Progenitor cell of endocrine pancreas (in vitro differentiated cells): ENCODE data around the gene PYGM. TPM values are rescaled to one million over a fixed set of nuclear protein-coding genes. Genes with fewer than 3 reads are reported as not detected.

Experiments used
- DNase-seq: peaks from one replicate; pipeline ENCODE4 v3.0.0; 2021; ENCODE audit warnings: low spot score; ENCODE audit not compliant: unreplicated experiment
- H3K27ac Mint-ChIP-seq: 2 replicates; pipeline ENCODE4 v1.8.0; 2021; ENCODE audit warnings: mild to moderate bottlenecking, moderate library complexity, mixed read lengths
- H3K27me3 Mint-ChIP-seq: 2 replicates; pipeline ENCODE4 v1.8.0; 2021; ENCODE audit warnings: mixed read lengths
- H3K36me3 Mint-ChIP-seq: 2 replicates; pipeline ENCODE4 v1.8.0; 2022; ENCODE audit warnings: mixed read lengths; ENCODE audit not compliant: insufficient read depth
- H3K4me1 Mint-ChIP-seq: 2 replicates; pipeline ENCODE4 v1.8.0; 2021; ENCODE audit warnings: low read depth, mixed read lengths
- H3K4me3 Mint-ChIP-seq: 2 replicates; pipeline ENCODE4 v1.8.0; 2021; ENCODE audit warnings: low read depth, mild to moderate bottlenecking, moderate library complexity, mixed read lengths
- H3K9me3 Mint-ChIP-seq: 2 replicates; pipeline ENCODE4 v1.8.0; 2021; ENCODE audit warnings: low read depth, mixed read lengths
- CTCF ChIP-seq: fragments of 200-600 bp; sonication (generic); IDR thresholded peaks from one replicate; pipeline ENCODE4 v1.5.0; 2021; ENCODE audit warnings: antibody characterized with exemption, mild to moderate bottlenecking; ENCODE audit not compliant: unreplicated experiment
- total RNA-seq: library from RNA; stranded (reverse); gene quantifications from 2 replicates; pipeline ENCODE4 v1.2.1, GENCODE V29; 2021

The PYGM gene
- total RNA-seq, 1 donor from 2014 or later, result 1.6 TPM

- peak; percentile 81 for TF ChIP-seq CTCF
- peaks cover 8% of the 10 kb centered on the region for H3K4me1 Mint-ChIP-seq
- no peaks in the 10 kb centered on the region for H3K9me3 Mint-ChIP-seq
- H3K4me3 Mint-ChIP-seq, result no peak overlapping the region
- peaks cover 68% of the 10 kb centered on the region for H3K27me3 Mint-ChIP-seq
- DNase-seq, result peak; percentile 55
- no peak overlapping the region for H3K27ac Mint-ChIP-seq
- no peaks in the 10 kb centered on the region for H3K36me3 Mint-ChIP-seq
Observed at GRCh38 chr11:64742889-64743590, 16.7 kb downstream of the PYGM start.

- DNase-seq, result no peak
- Mint-ChIP-seq H3K4me1 (peaks cover 8% of the 10 kb centered on the region), H3K36me3 (no peaks in the 10 kb centered on the region), H3K4me3 (no peak overlapping the region), H3K27ac (no peak overlapping the region), H3K9me3 (no peaks in the 10 kb centered on the region), H3K27me3 (peaks cover 63% of the 10 kb centered on the region)
- TF ChIP-seq CTCF, result no peak
Observed at GRCh38 chr11:64742087-64742888, 17.5 kb downstream of the PYGM start.

GRCh38 chr11:64741375-64742086, 18.2 kb downstream of the PYGM start:
- no peak for TF ChIP-seq CTCF
- peaks cover 60% of the 10 kb centered on the region for H3K27me3 Mint-ChIP-seq
- no peak for DNase-seq

GRCh38 chr11:64739871-64740270, 19.9 kb downstream of the PYGM start:
- Mint-ChIP-seq H3K9me3 (no peaks in the 10 kb centered on the region), H3K36me3 (no peaks in the 10 kb centered on the region), H3K4me1 (peaks cover 5% of the 10 kb centered on the region), H3K27ac (no peak overlapping the region), H3K27me3 (peaks cover 58% of the 10 kb centered on the region), H3K4me3 (no peak overlapping the region)
- no peak for DNase-seq
- TF ChIP-seq CTCF, result no peak

More at GRCh38 chr11:64741375-64742086, 18.2 kb downstream of the PYGM start:
- H3K27ac Mint-ChIP-seq, result no peak overlapping the region
- no peak overlapping the region for H3K4me3 Mint-ChIP-seq
- H3K9me3 Mint-ChIP-seq, result no peaks in the 10 kb centered on the region
- H3K36me3 Mint-ChIP-seq, result no peaks in the 10 kb centered on the region
- H3K4me1 Mint-ChIP-seq, result peaks cover 8% of the 10 kb centered on the region

GRCh38 chr11:64736654-64737053, 23.1 kb downstream of the PYGM start:
- no peaks in the 10 kb centered on the region for H3K4me1 Mint-ChIP-seq
- no peak overlapping the region for H3K4me3 Mint-ChIP-seq
- no peak for TF ChIP-seq CTCF

More at GRCh38 chr11:64736654-64737053, 23.1 kb downstream of the PYGM start:
- no peak for DNase-seq
- Mint-ChIP-seq H3K9me3 (no peaks in the 10 kb centered on the region), H3K36me3 (no peaks in the 10 kb centered on the region), H3K27ac (no peak overlapping the region), H3K27me3 (peaks cover 55% of the 10 kb centered on the region)
